ENCODE results near the gene NCF4.

The NCF4 gene

GRCh38 chr22:36865346-36865745 lies 4.5 kb downstream of the NCF4 start:
- no peak for DNase-seq

- no peak for DNase-seq
Observed at GRCh38 chr22:36867695-36868094, 6.9 kb downstream of the NCF4 start.

GRCh38 chr22:36868546-36869181 lies 7.9 kb downstream of the NCF4 start:
- no peak for DNase-seq

- no peak for DNase-seq
Observed at GRCh38 chr22:36870250-36870649, 9.4 kb downstream of the NCF4 start.

- DNase-seq = no peak
Observed at GRCh38 chr22:36871669-36872081, 10.9 kb downstream of the NCF4 start.

- no peak for DNase-seq
Observed at GRCh38 chr22:36872084-36872483, 11.3 kb downstream of the NCF4 start.

GRCh38 chr22:36872866-36873498 lies 12.2 kb downstream of the NCF4 start:
- DNase-seq = no peak

- DNase-seq = no peak
Observed at GRCh38 chr22:36873614-36874308, 13.0 kb downstream of the NCF4 start.

- no peak for DNase-seq
Observed at GRCh38 chr22:36874309-36874696, 13.5 kb downstream of the NCF4 start.

GRCh38 chr22:36874736-36875135 lies 13.9 kb downstream of the NCF4 start:
- DNase-seq = no peak

GRCh38 chr22:36875741-36876140 lies 14.9 kb downstream of the NCF4 start:
- no peak for DNase-seq

GRCh38 chr22:36879775-36880174 lies 19.0 kb downstream of the NCF4 start:
- DNase-seq = no peak

GRCh38 chr22:36881504-36882245 lies 20.9 kb downstream of the NCF4 start:
- DNase-seq = no peak

GRCh38 chr22:36884349-36885158 lies 23.7 kb downstream of the NCF4 start:
- DNase-seq = no peak

- DNase-seq = no peak
Observed at GRCh38 chr22:36885474-36885873, 24.7 kb downstream of the NCF4 start.

GRCh38 chr22:36886016-36886415 lies 25.2 kb downstream of the NCF4 start:
- no peak for DNase-seq

- DNase-seq = no peak
Observed at GRCh38 chr22:36887162-36887561, 26.4 kb downstream of the NCF4 start.

- DNase-seq = no peak
Observed at GRCh38 chr22:36891646-36892045, 30.8 kb downstream of the NCF4 start.

GRCh38 chr22:36892292-36892691 lies 31.5 kb downstream of the NCF4 start:
- DNase-seq = no peak

GRCh38 chr22:36893262-36893661 lies 32.5 kb downstream of the NCF4 start:
- DNase-seq = no peak

- no peak for DNase-seq
Observed at GRCh38 chr22:36894266-36894665, 33.5 kb downstream of the NCF4 start.

GRCh38 chr22:36897611-36898010 lies 36.8 kb downstream of the NCF4 start:
- no peak for DNase-seq

- DNase-seq = no peak
Observed at GRCh38 chr22:36898690-36899089, 37.9 kb downstream of the NCF4 start.
